ENCODE data around the gene FHAD1. TPM values are rescaled to one million over a fixed set of nuclear protein-coding genes. Genes with fewer than 3 reads are reported as not detected.

FHAD1 gene
- total and polyA plus RNA-seq, 10 of the 15 experiments (the other 5 are each of a cell fraction or from before 2014, with no cell fraction given) = 0.09 to 1.0 (median 0.32) TPM; not detected in 2

DNA sequence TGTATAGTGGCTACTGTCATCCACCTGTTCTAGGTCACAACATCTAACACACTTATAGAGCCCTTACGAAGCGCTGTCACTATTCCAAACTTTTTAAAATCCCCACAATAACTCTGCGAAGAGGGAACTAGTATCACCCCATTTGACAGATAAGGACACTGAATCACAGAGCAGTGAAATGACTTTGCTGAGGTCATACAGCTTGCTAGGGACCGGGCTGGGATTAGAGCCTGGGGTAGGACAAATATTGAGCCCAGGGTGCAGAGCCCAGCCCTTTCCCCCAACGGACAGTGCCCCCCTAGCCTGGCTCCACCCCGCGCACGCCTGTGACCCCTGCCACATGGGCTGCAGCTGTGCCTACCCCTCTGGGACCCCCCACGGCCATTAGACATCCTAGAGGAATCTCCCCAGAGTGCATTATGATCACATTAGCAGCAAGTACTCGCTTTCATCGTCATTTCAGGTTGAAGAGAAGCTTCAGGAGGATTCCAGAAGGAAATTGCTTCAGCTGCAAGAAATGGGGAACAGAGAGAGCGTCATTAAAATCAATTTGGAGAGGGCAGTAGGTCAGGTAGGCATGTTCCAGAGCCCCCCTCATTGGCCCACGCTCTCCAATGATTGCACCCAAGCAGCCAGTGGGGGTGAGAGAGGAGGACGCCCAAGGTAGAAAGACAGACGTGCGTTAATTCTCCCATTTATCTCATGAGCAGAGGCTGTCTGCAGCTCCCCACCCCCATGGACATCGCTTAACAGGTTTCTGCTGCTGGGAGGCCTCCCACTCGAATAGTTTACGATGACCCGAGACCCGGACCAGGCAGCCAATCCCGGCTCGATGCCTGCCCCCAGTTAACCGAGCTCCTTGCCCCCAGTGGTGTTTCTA lies 77.2 kb downstream of the FHAD1 start:
- Histone ChIP-seq H3K9me3 (replicated peaks; ENCODE audit: control insufficient read depth, insufficient read depth, low read length) (peaks cover 4% of the 10 kb centered on the region; the same call in 2 of the 3 replicates), H3K9ac (ENCODE audit: control insufficient read depth, insufficient read depth, low read length) (no peak overlapping the region), H3K79me2 (ENCODE audit: control insufficient read depth, insufficient read depth, low read length) (no peaks in the 10 kb centered on the region), H3K4me1 (ENCODE audit: control insufficient read depth, insufficient read depth, low read length) (no peaks in the 10 kb centered on the region), H3K4me2 (ENCODE audit: control insufficient read depth, insufficient read depth) (no peak overlapping the region), H4K20me1 (ENCODE audit: control insufficient read depth, insufficient read depth) (no peaks in the 10 kb centered on the region; the same call in 1 of the 2 replicates), H3K36me3 (ENCODE audit: control insufficient read depth in 2 of 2, insufficient read depth in 2 of 2, low read length in 1 of 2) (no peaks in the 10 kb centered on the region), H2AFZ (ENCODE audit: control insufficient read depth, low read depth, low read length) (no peak overlapping the region), H3K27ac (ENCODE audit: control insufficient read depth, insufficient read depth) (no peak overlapping the region), H3K27me3 (replicated peaks in 1 of 2; ENCODE audit: control insufficient read depth in 2 of 2, insufficient read depth in 2 of 2, low read length in 1 of 2) (peaks cover 0 to under 1% of the 10 kb centered on the region in 2 experiments; a peak in 1 of 4 replicates), H3K4me3 (no peak overlapping the region)
- WGBS (ENCODE audit: insufficient coverage, insufficient replicate concordance, low lambda C conversion rate, missing lambda C conversion rate) = 41% methylated on average over 24 of the region's 24 CpGs
- in situ Hi-C loops (cut with MboI) (no loop called here), intact Hi-C loops (cut with micrococcal nuclease; ENCODE audit: unreplicated experiment) (loop anchor here (1.0 to 5.0 kb wide), 3 partner anchors 93 to 177 kb away; no protein-coding TSS in a partner anchor)
- POLR2A ChIA-PET = interaction anchor here (0.9 kb wide), 1 partner anchor 107 kb away, joined by 4 read pairs; no protein-coding TSS in a partner anchor
- no peak for ATAC-seq
- DNase-seq (ENCODE audit: low read depth, low spot score) = no peak
- no peak for FAIRE-seq
- RAD21 ChIA-PET (ENCODE audit: unreplicated experiment) = interaction anchor here (1.1 to 2.3 kb wide), 13 partner anchors 17 to 417 kb away, joined by 3 to 22 read pairs (median 5); no protein-coding TSS in a partner anchor
- BruUV-seq (replicated peaks) = no TSS peak
- SMC1A ChIA-PET (ENCODE audit: uncharacterized antibody, unreplicated experiment) = interaction anchor here (0.9 to 3.4 kb wide), 12 partner anchors 9 to 175 kb away, joined by 3 to 64 read pairs (median 4); partner anchors contain the start of gene CTRC
- CTCF ChIA-PET = interaction anchor here (0.7 to 4.5 kb wide), 46 partner anchors 8 to 417 kb away, joined by 3 to 178 read pairs (median 4); partner anchors contain the start of gene CTRC
- TF ChIP-seq CHD1 (IDR thresholded peaks at IDR 0.05; ENCODE audit: low read depth, low read length) (no peak), RUNX3 (IDR thresholded peaks at IDR 0.05; ENCODE audit: low read length) (no peak), HDAC2 (IDR thresholded peaks at IDR 0.05) (no peak), NBN (IDR thresholded peaks at IDR 0.05) (no peak), TCF3 (IDR thresholded peaks at IDR 0.05; ENCODE audit: borderline replicate concordance, insufficient read depth, low read depth, low read length) (no peak), POU2F2 (IDR thresholded peaks at IDR 0.05; ENCODE audit: borderline replicate concordance, low read depth, low read length) (no peak), HCFC1 (IDR thresholded peaks at IDR 0.05; ENCODE audit: low read length) (no peak)
- TF ChIP-seq, protein P1, sequence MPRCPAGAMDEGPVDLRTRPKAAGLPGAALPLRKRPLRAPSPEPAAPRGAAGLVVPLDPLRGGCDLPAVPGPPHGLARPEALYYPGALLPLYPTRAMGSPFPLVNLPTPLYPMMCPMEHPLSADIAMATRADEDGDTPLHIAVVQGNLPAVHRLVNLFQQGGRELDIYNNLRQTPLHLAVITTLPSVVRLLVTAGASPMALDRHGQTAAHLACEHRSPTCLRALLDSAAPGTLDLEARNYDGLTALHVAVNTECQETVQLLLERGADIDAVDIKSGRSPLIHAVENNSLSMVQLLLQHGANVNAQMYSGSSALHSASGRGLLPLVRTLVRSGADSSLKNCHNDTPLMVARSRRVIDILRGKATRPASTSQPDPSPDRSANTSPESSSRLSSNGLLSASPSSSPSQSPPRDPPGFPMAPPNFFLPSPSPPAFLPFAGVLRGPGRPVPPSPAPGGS (IDR thresholded peaks at IDR 0.05; ENCODE audit: borderline replicate concordance, insufficient read depth, low read depth, low read length, poor library complexity, severe bottlenecking) = no peak
- TF ChIP-seq, protein P2, sequence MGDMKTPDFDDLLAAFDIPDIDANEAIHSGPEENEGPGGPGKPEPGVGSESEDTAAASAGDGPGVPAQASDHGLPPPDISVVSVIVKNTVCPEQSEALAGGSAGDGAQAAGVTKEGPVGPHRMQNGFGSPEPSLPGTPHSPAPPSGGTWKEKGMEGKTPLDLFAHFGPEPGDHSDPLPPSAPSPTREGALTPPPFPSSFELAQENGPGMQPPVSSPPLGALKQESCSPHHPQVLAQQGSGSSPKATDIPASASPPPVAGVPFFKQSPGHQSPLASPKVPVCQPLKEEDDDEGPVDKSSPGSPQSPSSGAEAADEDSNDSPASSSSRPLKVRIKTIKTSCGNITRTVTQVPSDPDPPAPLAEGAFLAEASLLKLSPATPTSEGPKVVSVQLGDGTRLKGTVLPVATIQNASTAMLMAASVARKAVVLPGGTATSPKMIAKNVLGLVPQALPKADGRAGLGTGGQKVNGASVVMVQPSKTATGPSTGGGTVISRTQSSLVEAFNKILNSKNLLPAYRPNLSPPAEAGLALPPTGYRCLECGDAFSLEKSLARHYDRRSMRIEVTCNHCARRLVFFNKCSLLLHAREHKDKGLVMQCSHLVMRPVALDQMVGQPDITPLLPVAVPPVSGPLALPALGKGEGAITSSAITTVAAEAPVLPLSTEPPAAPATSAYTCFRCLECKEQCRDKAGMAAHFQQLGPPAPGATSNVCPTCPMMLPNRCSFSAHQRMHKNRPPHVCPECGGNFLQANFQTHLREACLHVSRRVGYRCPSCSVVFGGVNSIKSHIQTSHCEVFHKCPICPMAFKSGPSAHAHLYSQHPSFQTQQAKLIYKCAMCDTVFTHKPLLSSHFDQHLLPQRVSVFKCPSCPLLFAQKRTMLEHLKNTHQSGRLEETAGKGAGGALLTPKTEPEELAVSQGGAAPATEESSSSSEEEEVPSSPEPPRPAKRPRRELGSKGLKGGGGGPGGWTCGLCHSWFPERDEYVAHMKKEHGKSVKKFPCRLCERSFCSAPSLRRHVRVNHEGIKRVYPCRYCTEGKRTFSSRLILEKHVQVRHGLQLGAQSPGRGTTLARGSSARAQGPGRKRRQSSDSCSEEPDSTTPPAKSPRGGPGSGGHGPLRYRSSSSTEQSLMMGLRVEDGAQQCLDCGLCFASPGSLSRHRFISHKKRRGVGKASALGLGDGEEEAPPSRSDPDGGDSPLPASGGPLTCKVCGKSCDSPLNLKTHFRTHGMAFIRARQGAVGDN (IDR thresholded peaks at IDR 0.05) = no peak
- TF ChIP-seq, protein P3, sequence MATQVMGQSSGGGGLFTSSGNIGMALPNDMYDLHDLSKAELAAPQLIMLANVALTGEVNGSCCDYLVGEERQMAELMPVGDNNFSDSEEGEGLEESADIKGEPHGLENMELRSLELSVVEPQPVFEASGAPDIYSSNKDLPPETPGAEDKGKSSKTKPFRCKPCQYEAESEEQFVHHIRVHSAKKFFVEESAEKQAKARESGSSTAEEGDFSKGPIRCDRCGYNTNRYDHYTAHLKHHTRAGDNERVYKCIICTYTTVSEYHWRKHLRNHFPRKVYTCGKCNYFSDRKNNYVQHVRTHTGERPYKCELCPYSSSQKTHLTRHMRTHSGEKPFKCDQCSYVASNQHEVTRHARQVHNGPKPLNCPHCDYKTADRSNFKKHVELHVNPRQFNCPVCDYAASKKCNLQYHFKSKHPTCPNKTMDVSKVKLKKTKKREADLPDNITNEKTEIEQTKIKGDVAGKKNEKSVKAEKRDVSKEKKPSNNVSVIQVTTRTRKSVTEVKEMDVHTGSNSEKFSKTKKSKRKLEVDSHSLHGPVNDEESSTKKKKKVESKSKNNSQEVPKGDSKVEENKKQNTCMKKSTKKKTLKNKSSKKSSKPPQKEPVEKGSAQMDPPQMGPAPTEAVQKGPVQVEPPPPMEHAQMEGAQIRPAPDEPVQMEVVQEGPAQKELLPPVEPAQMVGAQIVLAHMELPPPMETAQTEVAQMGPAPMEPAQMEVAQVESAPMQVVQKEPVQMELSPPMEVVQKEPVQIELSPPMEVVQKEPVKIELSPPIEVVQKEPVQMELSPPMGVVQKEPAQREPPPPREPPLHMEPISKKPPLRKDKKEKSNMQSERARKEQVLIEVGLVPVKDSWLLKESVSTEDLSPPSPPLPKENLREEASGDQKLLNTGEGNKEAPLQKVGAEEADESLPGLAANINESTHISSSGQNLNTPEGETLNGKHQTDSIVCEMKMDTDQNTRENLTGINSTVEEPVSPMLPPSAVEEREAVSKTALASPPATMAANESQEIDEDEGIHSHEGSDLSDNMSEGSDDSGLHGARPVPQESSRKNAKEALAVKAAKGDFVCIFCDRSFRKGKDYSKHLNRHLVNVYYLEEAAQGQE (IDR thresholded peaks at IDR 0.05; ENCODE audit: low read depth, low read length) = no peak
- TF ChIP-seq, protein P4, sequence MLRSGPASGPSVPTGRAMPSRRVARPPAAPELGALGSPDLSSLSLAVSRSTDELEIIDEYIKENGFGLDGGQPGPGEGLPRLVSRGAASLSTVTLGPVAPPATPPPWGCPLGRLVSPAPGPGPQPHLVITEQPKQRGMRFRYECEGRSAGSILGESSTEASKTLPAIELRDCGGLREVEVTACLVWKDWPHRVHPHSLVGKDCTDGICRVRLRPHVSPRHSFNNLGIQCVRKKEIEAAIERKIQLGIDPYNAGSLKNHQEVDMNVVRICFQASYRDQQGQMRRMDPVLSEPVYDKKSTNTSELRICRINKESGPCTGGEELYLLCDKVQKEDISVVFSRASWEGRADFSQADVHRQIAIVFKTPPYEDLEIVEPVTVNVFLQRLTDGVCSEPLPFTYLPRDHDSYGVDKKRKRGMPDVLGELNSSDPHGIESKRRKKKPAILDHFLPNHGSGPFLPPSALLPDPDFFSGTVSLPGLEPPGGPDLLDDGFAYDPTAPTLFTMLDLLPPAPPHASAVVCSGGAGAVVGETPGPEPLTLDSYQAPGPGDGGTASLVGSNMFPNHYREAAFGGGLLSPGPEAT (IDR thresholded peaks at IDR 0.05; ENCODE audit: low read depth) = no peak
